HEK293 (cell line): ENCODE data around the gene PSPC1.
A peak's percentile ranks its signal among the peaks of the same experiment; 100 is the strongest.

Experiments used
- CTCF ChIA-PET: fragments of 350-600 bp; formaldehyde crosslinking; extraction: SDS; loops from one replicate; lab custom pipeline; 2021; ENCODE audit warnings: antibody characterized with exemption; lab: Yijun Ruan, JAX
- POLR2A ChIA-PET: fragments of 300-600 bp; formaldehyde crosslinking; extraction: SDS; loops from one replicate; lab custom pipeline; 2020; ENCODE audit warnings: antibody characterized with exemption, inconsistent platforms; lab: Yijun Ruan, JAX
- H3K27ac ChIP-seq: fragments of 200-500 bp; sonication (Bioruptor generic); 2 replicates; pipeline ENCODE4 v1.5.1; 2014; ENCODE audit warnings: low read depth, low read length, control low read depth, inconsistent platforms; ENCODE audit errors: extremely low read depth
- H3K36me3 ChIP-seq, 2 experiments: fragments of 200-500 bp in 1 of 2; sonication (Bioruptor generic) in 1 of 2; 1 replicate in 1 of 2; 2 replicates in 1 of 2; pipeline ENCODE4 v1.5.1; 2014 to 2017; ENCODE audit warnings: inconsistent platforms in 2 of 2, low read length in 2 of 2; ENCODE audit not compliant: control insufficient read depth in 2 of 2, insufficient read depth in 1 of 2
- H3K4me1 ChIP-seq: fragments of 200-500 bp; sonication (Bioruptor generic); 2 replicates; pipeline ENCODE4 v1.5.1; 2014; ENCODE audit warnings: mild to moderate bottlenecking, low read length, inconsistent platforms; ENCODE audit not compliant: control insufficient read depth, insufficient read depth
- H3K4me3 ChIP-seq: 2 replicates; pipeline ENCODE4 v1.5.1; 2011; ENCODE audit warnings: low read depth, mild to moderate bottlenecking, control low read depth, low read length, moderate library complexity
- H3K9me3 ChIP-seq: fragments of 200-500 bp; sonication (Bioruptor generic); 2 replicates; pipeline ENCODE4 v1.5.1; 2014; ENCODE audit warnings: low read depth, low read length, inconsistent platforms; ENCODE audit not compliant: control insufficient read depth, insufficient read depth
- AEBP2 ChIP-seq: fragments of 450-650 bp; formaldehyde crosslinking; IDR thresholded peaks from 2 replicates; pipeline ENCODE4 v1.5.1; 2016; ENCODE audit warnings: missing biosample characterization, missing genetic modification characterization, borderline replicate concordance
- KLF10 ChIP-seq: fragments of 450-650 bp; IDR thresholded peaks from 2 replicates; pipeline ENCODE4 v1.5.1; 2018; ENCODE audit warnings: missing biosample characterization, mild to moderate bottlenecking, missing genetic modification characterization
- SP2 ChIP-seq: fragments of 450-650 bp; formaldehyde crosslinking; IDR thresholded peaks from 2 replicates; pipeline ENCODE4 v1.5.1; 2016; ENCODE audit warnings: missing biosample characterization, missing genetic modification characterization
- YY1 ChIP-seq: fragments of 450-650 bp; formaldehyde crosslinking; IDR thresholded peaks from 2 replicates; pipeline ENCODE4 v1.5.1; 2018; ENCODE audit warnings: missing biosample characterization, missing genetic modification characterization
- ZFP69B ChIP-seq: fragments of 450-650 bp; formaldehyde crosslinking; IDR thresholded peaks from 2 replicates; pipeline ENCODE4 v1.5.1; 2016; ENCODE audit warnings: missing biosample characterization, missing genetic modification characterization
- ZNF114 ChIP-seq: fragments of 450-650 bp; formaldehyde crosslinking; IDR thresholded peaks from 2 replicates; pipeline ENCODE4 v1.5.0; 2017; ENCODE audit warnings: missing biosample characterization, missing genetic modification characterization
- ZNF214 ChIP-seq: fragments of 450-650 bp; formaldehyde crosslinking; IDR thresholded peaks from 2 replicates; pipeline ENCODE4 v1.5.1; 2017; ENCODE audit warnings: missing biosample characterization, mild to moderate bottlenecking, missing genetic modification characterization, borderline replicate concordance
- ZNF23 ChIP-seq: fragments of 450-650 bp; formaldehyde crosslinking; IDR thresholded peaks from 2 replicates; pipeline ENCODE4 v1.5.1; 2016; ENCODE audit warnings: missing biosample characterization, missing genetic modification characterization, borderline replicate concordance
- ZNF324 ChIP-seq: fragments of 450-650 bp; formaldehyde crosslinking; IDR thresholded peaks from 2 replicates; pipeline ENCODE4 v1.5.1; 2016; ENCODE audit warnings: missing biosample characterization, missing genetic modification characterization
- ZNF394 ChIP-seq: fragments of 450-650 bp; formaldehyde crosslinking; IDR thresholded peaks from 2 replicates; pipeline ENCODE4 v1.5.1; 2016; ENCODE audit warnings: missing biosample characterization, missing genetic modification characterization, mild to moderate bottlenecking, moderate library complexity, borderline replicate concordance
- ZNF518A ChIP-seq: fragments of 450-650 bp; formaldehyde crosslinking; conservative IDR thresholded peaks from 2 replicates; pipeline ENCODE4 v1.5.1; 2016; ENCODE audit warnings: low read depth, missing biosample characterization, missing genetic modification characterization
- ZNF629 ChIP-seq: fragments of 450-650 bp; formaldehyde crosslinking; IDR thresholded peaks from 2 replicates; pipeline ENCODE4 v1.5.1; 2017; ENCODE audit warnings: missing biosample characterization, missing genetic modification characterization
- ZNF660 ChIP-seq: fragments of 450-650 bp; IDR thresholded peaks from 2 replicates; pipeline ENCODE4 v1.5.1; 2018; ENCODE audit warnings: missing biosample characterization, mild to moderate bottlenecking, missing genetic modification characterization
- ZNF776 ChIP-seq: fragments of 450-650 bp; formaldehyde crosslinking; IDR thresholded peaks from 2 replicates; pipeline ENCODE4 v1.5.0; 2017; ENCODE audit warnings: missing biosample characterization, missing genetic modification characterization, borderline replicate concordance
- TF ChIP-seq, protein P1 (sequence below): fragments of 450-650 bp; formaldehyde crosslinking; IDR thresholded peaks from 2 replicates; pipeline ENCODE4 v1.5.1; 2016; ENCODE audit warnings: missing biosample characterization, missing genetic modification characterization

The PSPC1 gene

DNA sequence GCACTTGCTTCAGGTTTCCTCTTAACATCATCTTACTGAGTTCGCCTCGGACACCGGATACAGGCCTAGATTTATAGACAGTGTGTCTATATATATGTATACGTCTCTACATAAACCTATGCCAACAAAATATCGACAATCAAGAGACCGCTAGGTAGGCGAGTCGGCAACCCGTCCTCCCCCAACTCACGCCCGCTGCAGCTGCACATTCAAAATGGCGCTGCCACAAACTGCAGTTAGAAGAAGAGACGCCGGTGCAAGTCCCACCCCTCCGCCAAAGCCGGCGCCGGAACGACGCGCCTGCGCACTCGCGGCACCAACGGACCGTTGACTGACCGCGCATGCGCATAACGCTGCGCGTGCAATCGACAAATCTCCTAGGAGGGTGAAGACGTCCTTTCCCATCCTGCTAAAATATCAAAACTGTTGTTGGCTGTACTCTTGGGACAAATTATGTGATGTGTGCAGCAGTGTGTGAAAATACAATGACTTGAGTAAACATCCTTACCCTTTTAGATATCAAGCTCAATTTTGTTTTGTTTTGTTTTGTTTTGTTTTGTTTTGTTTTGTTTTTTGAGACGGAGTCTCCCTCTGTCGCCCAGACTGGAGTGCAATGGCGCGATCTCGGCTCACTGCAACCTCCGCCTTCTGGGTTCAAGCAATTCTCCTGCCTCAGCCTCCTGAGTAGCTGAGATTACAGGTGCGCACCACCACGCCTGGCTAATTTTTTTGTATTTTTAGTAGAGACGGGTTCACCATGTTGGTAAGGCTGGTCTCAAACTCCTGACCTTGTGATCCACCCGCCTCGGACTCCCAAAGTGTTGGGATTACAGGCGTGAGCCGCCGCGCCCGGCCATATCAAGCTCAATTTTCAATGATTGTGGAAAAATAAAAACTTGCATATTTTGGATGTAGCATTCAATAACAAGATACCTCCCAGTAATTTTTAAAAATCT lies at the start of gene PSPC1 (continued):
- TF ChIP-seq, protein P1, sequence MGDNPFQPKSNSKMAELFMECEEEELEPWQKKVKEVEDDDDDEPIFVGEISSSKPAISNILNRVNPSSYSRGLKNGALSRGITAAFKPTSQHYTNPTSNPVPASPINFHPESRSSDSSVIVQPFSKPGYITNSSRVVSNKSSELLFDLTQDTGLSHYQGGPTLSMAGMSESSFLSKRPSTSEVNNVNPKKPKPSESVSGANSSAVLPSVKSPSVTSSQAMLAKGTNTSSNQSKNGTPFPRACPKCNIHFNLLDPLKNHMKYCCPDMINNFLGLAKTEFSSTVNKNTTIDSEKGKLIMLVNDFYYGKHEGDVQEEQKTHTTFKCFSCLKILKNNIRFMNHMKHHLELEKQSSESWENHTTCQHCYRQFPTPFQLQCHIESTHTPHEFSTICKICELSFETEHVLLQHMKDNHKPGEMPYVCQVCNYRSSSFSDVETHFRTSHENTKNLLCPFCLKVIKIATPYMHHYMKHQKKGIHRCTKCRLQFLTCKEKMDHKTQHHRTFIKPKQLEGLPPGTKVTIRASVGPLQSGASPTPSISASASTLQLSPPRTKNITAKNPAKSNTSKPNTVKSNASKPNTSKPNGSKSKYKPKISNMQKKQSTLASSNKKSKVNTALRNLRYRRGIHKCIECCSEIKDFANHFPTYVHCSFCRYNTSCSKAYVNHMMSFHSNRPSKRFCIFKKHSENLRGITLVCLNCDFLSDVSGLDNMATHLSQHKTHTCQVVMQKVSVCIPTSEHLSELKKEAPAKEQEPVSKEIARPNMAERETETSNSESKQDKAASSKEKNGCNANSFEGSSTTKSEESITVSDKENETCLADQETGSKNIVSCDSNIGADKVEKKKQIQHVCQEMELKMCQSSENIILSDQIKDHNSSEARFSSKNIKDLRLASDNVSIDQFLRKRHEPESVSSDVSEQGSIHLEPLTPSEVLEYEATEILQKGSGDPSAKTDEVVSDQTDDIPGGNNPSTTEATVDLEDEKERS = peak; percentile 80; the same call in 1 of the 2 replicates
- TF ChIP-seq YY1 (tag by site-specific recombination) = peak; percentile 74
- peak; percentile 63; the same call in 1 of the 2 replicates for TF ChIP-seq ZNF660 (tag by site-specific recombination)

DNA sequence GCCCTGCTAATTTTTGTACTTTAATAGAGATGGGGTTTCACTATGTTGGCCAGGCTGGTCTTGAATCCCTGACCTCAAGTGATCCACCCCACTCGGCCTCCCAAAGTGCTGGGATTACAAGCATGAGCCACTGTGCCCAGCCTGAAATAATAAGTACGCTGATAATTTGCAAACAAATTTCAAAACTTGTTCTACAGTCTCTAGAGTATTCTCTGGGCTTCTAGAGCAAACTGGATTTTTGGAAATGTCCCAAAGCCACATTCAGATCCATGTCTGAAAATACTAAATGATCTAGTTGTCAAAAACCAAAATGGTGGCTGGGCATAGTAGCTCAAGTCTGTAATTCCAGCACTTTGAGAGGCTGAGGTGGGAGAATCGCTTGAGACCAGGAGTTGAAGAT lies 39.9 kb upstream of the PSPC1 start:
- Histone ChIP-seq H3K4me1 (no peaks in the 10 kb centered on the region), H3K27ac (no peak overlapping the region), H3K9me3 (no peaks in the 10 kb centered on the region), H3K36me3 (peaks cover 24 to 60% of the 10 kb centered on the region in 2 experiments; a peak in 2 of 3 replicates), H3K4me3 (no peak overlapping the region)
- ChIA-PET CTCF (no interaction called here), POLR2A (no interaction called here)
- TF ChIP-seq ZNF23 (no peak), SP2 (tag by site-specific recombination) (no peak), AEBP2 (tag by site-specific recombination) (no peak), ZNF114 (tag by site-specific recombination) (no peak), ZFP69B (no peak), ZNF776 (tag by site-specific recombination) (no peak), ZNF629 (tag by site-specific recombination) (no peak), ZNF518A (tag by site-specific recombination) (no peak), ZNF324 (no peak), ZNF394 (tag by site-specific recombination) (no peak), KLF10 (no peak), ZNF214 (tag by site-specific recombination) (no peak)
